Stomach (tissue), 9 donors: ENCODE measurements around the gene CD52. TPM values are rescaled to one million over a fixed set of nuclear protein-coding genes. Genes with fewer than 3 reads are reported as not detected.

Source experiments
- DNase-seq, 2 donors: peaks; one replicate each; pipeline versions ENCODE4 v3.0.0 to v3.0.0-alpha.2; 2013 to 2019
- H3K27ac ChIP-seq, 5 donors: fragments of 200-600 bp in 4 of 5; sonication (generic) in 4 of 5; one replicate each; pipeline ENCODE4 v1.5.1; 2013 to 2019; ENCODE audit warnings: mild to moderate bottlenecking in 1 of 5, moderate library complexity in 1 of 5
- H3K27me3 ChIP-seq, 3 donors: fragments of 200-600 bp; sonication (generic); one replicate each; pipeline ENCODE4 v1.5.1; 2017 to 2019; ENCODE audit warnings: mixed run types in 1 of 3
- H3K36me3 ChIP-seq, 4 donors: fragments of 200-600 bp; sonication (generic); 1 replicate in 3 of 4; 2 replicates in 1 of 4; pipeline ENCODE4 v1.5.1; 2016 to 2019
- H3K4me1 ChIP-seq, 4 donors: fragments of 200-600 bp; sonication (generic); one replicate each; pipeline ENCODE4 v1.5.1; 2016 to 2019
- H3K4me3 ChIP-seq, 4 donors: fragments of 200-600 bp; sonication (generic) in 3 of 4; one replicate each; pipeline ENCODE4 v1.5.1; 2016 to 2019; ENCODE audit warnings: mild to moderate bottlenecking in 1 of 4
- H3K9me3 ChIP-seq, 4 donors: fragments of 200-600 bp; sonication (generic); one replicate each; pipeline ENCODE4 v1.5.1; 2016 to 2019
- CTCF ChIP-seq, 7 experiments: fragments of 450-650 bp in 4 of 7; fragments of 200-600 bp in 3 of 7; sonication (generic) in 3 of 7; IDR thresholded peaks; one replicate each; pipeline ENCODE4 v1.5.1; 2016 to 2019; ENCODE audit warnings: antibody characterized with exemption in 7 of 7, control low read depth in 2 of 7, mild to moderate bottlenecking in 1 of 7
- EP300 ChIP-seq: sonication (generic); formaldehyde crosslinking; IDR thresholded peaks from one replicate; pipeline ENCODE4 v1.6.1; 2017; ENCODE audit warnings: antibody characterized with exemption
- POLR2A ChIP-seq, 4 donors: fragments of 450-650 bp; IDR thresholded peaks; one replicate each; pipeline ENCODE4 v1.6.1; 2016; ENCODE audit warnings: antibody characterized with exemption in 4 of 4, control low read depth in 2 of 4, mild to moderate bottlenecking in 1 of 4, moderate library complexity in 1 of 4
- POLR2AphosphoS5 ChIP-seq, 3 donors: sonication (generic); formaldehyde crosslinking; IDR thresholded peaks; one replicate each; pipeline ENCODE4 v1.6.1; 2016; ENCODE audit warnings: antibody characterized with exemption in 3 of 3
- WGBS, 5 donors: extraction: QIAGEN DNeasy Blood & Tissue Kit in 3 of 5; methylation state at CpG; one replicate each; pipeline versions ENCODE4 v1.1.5 to v1.1.7; 2013 to 2018; 5-methylcytosine and 5-hydroxymethylcytosine counted together
- intact Hi-C: fragments of 100-400 bp; cut with DNase I; formaldehyde crosslinking; loops from one replicate; pipeline ENCODE4 v1.15.1; 2023; ENCODE audit warnings: low total_unique reads
- polyA plus RNA-seq, 3 donors: library from polyadenylated mRNA; stranded (reverse); fragments of 200-250 nt; gene quantifications; one replicate each; pipeline ENCODE4 v1.2.3, GENCODE V29; 2013
- total RNA-seq, 5 donors: library from RNA; depleted of rRNA; stranded (reverse); fragments of >200 nt; gene quantifications; one replicate each; pipeline versions ENCODE4 v1.1.0 to v1.2.3, GENCODE V29; 2014 to 2016
- donor health status: healthy with polysubstance abuse.
- donor health status: Bipolar disorder and iron deficiency.
- donor health status: healthy.

Gene CD52
- total and polyA plus RNA-seq, 8 donors: 5.1 to 68.2 (median 21.2) TPM; not detected in 2

- H3K4me1 ChIP-seq: peaks cover 3 to 18% (median 4%) of the 10 kb centered on the region in 4 donors
- intact Hi-C loops: no loop called here
- no peak for TF ChIP-seq EP300
- TF ChIP-seq POLR2A (IDR thresholded peaks at IDR 0.05): no peak
- TF ChIP-seq CTCF (IDR thresholded peaks at IDR 0.05): no peak
- no peak for TF ChIP-seq POLR2AphosphoS5 (IDR thresholded peaks at IDR 0.05)
- H3K4me3 ChIP-seq: no peak overlapping the region
- no peaks in the 10 kb centered on the region for H3K27me3 ChIP-seq
- DNase-seq: no peak
- peaks cover 0 to 26% (median 10%) of the 10 kb centered on the region in 4 donors for H3K36me3 ChIP-seq
- no peaks in the 10 kb centered on the region for H3K9me3 ChIP-seq
- no peak overlapping the region for H3K27ac ChIP-seq
- WGBS, 5 donors: 76 to 84% (median 80%) methylated on average over 9 to 11 of the region's 11 CpGs
Measured at GRCh38 chr1:26300578-26301275, 17.0 kb upstream of the CD52 start.

DNA sequence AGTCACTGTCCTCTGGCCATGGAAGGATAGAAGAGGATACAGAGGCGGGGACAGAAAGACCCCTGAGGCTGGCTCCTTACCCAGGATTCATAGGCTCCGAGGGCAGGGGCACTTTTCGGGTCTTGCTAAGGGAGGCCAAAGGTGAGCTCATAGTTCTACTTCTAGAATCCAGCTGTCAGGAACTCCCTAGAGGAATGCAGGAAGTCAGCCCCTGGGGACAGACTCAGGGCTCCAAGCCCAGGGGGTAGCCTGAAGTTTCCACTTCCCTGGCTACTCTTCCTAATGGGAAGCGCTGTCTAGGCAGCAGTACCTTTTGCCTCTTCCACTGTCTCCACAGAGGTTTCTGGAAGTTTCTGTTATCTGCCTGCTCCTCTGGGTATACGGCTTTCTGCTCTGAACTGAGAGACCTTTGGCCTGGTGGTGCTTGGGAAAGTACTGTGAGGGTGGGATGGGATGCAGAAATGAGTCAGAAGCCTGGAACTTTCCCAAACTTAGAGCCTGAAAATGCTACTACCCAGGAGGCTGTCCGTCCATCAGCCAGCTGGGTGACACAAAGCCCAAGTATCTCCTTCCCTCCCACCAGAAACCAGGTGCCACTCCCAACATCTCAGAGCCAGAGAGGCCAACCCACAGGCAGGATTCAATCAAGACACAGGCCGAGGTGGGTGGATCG is 14.9 kb upstream of the CD52 start:
- no peak for DNase-seq
- Histone ChIP-seq H3K27me3 (no peaks in the 10 kb centered on the region), H3K9me3 (no peaks in the 10 kb centered on the region), H3K36me3 (peaks cover 0 to 9% (median 0%) of the 10 kb centered on the region in 4 donors), H3K4me1 (peaks cover 7 to 36% (median 18%) of the 10 kb centered on the region in 4 donors), H3K27ac (no peak overlapping the region), H3K4me3 (no peak overlapping the region)
- TF ChIP-seq EP300 (no peak), POLR2A (IDR thresholded peaks at IDR 0.05) (no peak), CTCF (IDR thresholded peaks at IDR 0.05) (no peak), POLR2AphosphoS5 (IDR thresholded peaks at IDR 0.05) (no peak)
- intact Hi-C loops: no loop called here
- WGBS, 5 donors: 71 to 82% (median 78%) methylated on average over 8 of the region's 8 CpGs

GRCh38 chr1:26305667-26306289 is 12.0 kb upstream of the CD52 start:
- Histone ChIP-seq H3K36me3 (peaks cover 0 to 9% (median 0%) of the 10 kb centered on the region in 4 donors), H3K4me3 (peak overlapping the region; percentile 66 to 93 (median 78)), H3K4me1 (peaks cover 7 to 31% (median 18%) of the 10 kb centered on the region in 4 donors), H3K9me3 (no peaks in the 10 kb centered on the region), H3K27me3 (no peaks in the 10 kb centered on the region), H3K27ac (peak overlapping the region; percentile 6 to 75 (median 62))
- no peak for DNase-seq
- intact Hi-C loops: no loop called here
- WGBS, 5 donors: 16 to 25% (median 23%) methylated on average over 8 of the region's 8 CpGs
- no peak for TF ChIP-seq POLR2A (IDR thresholded peaks at IDR 0.05)
- TF ChIP-seq CTCF (IDR thresholded peaks at IDR 0.05): no peak
- TF ChIP-seq EP300: no peak
- no peak for TF ChIP-seq POLR2AphosphoS5 (IDR thresholded peaks at IDR 0.05)
